Activated CD8-positive, alpha-beta memory T cell treated with anti-CD3 and anti-CD28 coated beads, Interleukin-2, amount 50 U/mL, for 1 hour (primary cell): ENCODE measurements around the gene PTCH2.

Source experiments
- DNase-seq: peaks from one replicate; pipeline ENCODE4 v3.0.0-alpha.2; 2020; ENCODE audit errors: extremely low read depth

PTCH2 gene

GRCh38 chr1:44842862-44843655, at the start of gene PTCH2:
Gene PTCH2, minus strand, starts transcription at chr1:44843253. Its CDS starts 321 bp downstream, at chr1:44842932.
- DNase-seq = no peak

DNA sequence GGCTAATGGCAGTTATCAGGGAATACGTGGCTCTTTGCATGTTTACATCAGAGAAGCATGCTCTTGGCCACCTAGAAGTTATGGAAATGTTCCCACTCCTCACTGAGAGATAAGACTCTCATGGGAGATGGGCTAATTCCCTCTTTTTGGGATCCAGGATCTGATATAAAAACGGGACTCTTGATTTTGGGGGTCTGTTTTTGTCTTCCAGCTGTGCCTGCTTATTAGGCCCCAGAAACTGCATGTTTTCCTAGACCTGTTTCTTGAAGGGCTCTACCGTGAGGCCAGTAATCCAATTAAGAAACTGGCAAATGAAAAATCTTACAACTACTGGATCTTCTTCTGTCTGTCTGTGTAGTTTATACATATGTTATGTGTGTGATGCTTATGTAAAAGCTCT, 47.0 kb upstream of the PTCH2 start:
- no peak for DNase-seq

GRCh38 chr1:44885406-44885805, 42.4 kb upstream of the PTCH2 start:
- no peak for DNase-seq

GRCh38 chr1:44884746-44885145, 41.7 kb upstream of the PTCH2 start:
- DNase-seq = no peak

DNA sequence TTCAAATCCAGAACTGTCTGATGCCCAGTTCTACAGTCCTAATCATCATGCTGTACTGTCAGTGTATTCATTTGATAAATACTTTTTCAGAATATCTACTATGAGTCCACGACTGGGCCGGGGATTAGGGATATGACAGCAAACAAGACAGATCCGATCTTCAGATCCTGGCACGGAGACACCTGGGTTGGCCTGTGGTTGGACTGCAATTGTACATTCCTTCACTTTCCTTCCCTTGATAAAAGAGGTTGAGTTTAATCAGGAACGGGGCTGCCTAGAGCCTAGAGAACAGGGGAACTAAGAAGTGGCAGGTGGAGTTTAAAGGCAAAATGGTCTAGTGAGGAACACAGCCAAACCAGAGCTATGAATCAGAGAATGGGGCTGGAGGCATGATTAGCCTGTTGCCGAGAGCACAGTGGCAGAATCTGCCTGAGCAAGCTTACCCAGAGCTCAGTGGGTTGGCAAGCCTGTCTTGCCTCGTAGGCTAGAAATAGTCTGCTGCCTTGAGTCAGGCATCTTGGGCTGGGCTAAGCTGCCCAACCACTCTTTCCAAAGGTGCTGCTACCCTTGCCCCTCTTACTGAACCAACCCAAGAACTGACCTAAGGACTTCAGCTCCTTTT, 38.1 kb upstream of the PTCH2 start:
- DNase-seq = no peak

GRCh38 chr1:44874155-44874554, 31.1 kb upstream of the PTCH2 start:
- no peak for DNase-seq

DNA sequence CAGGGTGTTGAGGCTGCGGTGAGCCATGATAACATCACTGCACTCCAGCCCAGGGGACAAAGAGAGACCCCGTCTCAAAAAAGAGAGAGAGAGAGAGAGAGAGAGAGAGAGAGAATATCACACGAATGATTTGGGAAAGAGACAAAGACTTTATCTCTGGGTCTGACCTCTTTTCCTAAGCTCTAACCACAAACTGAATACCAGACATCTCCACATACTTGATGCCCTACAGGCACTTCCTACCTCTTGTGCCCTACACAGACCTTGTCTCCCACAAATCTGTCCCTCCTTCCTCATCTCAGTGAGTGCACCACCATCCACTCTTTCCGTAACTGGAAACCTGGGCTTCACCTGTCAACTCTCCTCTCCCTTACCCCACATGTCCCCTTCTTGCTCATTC, 27.0 kb upstream of the PTCH2 start:
- no peak for DNase-seq

GRCh38 chr1:44867801-44868200, 24.7 kb upstream of the PTCH2 start:
- no peak for DNase-seq

DNA sequence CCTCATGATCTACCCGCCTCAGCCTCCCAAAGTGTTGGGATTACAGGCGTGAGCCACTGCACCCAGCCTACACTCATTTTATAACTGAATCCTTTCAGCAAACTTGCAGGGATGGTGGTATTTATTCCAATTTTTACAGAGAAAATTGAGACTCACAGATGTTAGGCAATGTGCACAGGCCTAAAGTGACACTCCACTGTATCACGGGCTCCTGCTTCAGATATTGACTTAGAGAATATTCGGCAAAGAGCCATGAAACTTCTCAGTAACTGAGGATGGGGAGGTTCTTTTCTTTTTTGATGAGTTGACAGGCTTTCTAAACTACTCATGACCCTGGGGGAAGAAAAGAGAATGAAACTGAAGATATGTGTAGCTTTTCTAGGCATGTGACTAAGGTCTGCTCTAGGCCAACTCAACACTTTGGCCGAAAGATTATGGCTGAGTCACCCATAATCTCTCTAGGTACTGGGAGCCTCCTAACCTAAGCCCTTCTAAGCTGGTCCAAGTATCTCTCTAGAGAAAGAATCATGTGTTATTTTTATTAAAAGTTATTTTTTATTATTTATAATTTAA, 19.9 kb upstream of the PTCH2 start:
- DNase-seq = no peak

GRCh38 chr1:44860891-44861425, 17.9 kb upstream of the PTCH2 start:
- DNase-seq = no peak

DNA sequence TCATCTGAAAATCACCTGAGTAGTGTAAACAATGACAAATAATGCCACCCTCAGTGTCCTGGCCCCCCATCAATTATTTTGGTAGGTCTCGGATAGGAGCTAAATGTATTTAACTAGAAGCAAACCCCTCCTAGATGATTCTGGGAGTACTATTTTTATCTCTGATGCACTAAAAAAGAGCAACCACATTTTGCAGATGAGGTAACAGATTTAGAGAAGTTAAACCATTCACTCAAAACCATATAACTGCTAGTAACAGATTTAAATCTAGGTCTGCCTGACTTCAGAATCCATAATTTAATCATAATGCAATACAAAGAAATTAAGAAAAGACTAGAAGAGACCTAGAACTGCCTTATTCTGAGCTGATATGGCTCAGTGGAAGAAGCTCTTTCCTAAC, 17.3 kb upstream of the PTCH2 start:
- no peak for DNase-seq

DNA sequence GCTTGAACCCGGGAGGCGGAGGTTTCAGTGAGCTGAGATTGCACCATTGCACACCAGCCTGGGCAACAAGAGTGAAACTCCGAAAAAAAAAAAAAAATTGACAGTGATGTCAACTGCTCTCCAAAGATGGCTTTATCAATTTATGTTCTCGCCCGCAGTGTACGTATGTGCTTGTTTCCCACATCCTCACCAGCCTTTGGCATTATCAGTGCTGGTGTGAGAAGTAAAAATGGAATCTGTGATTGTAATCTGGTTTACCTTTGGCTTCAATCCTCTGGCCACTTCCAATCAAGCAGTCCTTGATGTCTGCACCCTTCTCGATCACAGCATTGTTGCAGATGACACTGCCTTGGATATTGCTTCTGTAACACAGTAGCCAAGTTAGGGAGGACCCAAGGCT, 14.4 kb upstream of the PTCH2 start:
- DNase-seq = no peak

DNA sequence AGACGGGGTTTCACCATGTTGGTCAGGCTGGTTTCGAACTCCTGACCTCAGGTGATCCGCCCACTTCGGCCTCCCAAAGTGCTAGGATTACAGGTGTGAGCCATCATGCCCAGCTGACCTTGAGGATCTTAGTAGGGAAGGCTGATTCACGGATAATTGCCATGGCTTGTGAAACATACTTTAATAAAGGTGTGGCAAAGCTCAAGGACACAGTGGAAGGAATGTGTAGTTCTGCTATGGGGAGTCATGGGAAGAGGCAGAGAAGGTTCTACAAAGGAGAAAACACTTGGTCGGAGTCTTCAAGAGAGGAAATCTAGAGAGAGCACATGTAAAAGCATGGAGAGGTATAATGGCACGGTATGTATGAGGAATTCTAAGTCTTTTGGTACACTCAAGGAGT, 12.7 kb upstream of the PTCH2 start:
- DNase-seq = no peak

- DNase-seq = no peak
Measured at GRCh38 chr1:44854970-44855369, 11.9 kb upstream of the PTCH2 start.

- no peak for DNase-seq
Measured at GRCh38 chr1:44853201-44853600, 10.1 kb upstream of the PTCH2 start.

GRCh38 chr1:44851308-44851707, 8.3 kb upstream of the PTCH2 start:
- DNase-seq = no peak

DNA sequence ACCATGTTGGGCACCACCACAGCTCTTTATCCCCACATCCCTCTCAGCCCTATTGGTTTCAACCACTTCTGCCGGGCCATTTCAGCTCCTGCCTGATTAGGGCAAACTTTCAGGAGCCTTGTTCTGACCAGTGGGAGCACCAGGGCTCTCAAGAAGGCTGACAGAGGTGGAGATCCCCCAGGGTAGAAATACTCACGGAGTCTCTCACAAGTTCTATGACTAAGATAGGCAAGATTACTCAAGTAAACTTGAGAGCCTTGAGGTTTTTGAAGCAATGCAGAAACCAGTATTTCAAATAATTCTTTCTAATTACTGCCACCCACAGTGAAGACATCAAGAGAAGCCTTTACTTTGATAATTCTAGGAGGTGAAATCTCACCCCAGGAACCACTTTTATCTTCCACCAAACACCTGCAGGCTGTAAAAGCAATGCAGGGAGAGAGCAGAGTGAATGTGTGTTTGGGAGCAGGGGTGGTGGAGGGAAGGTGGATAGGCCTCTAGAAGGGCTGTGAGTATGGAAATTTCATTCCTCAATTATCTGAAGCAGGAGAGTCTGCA, 6.6 kb upstream of the PTCH2 start:
- no peak for DNase-seq

DNA sequence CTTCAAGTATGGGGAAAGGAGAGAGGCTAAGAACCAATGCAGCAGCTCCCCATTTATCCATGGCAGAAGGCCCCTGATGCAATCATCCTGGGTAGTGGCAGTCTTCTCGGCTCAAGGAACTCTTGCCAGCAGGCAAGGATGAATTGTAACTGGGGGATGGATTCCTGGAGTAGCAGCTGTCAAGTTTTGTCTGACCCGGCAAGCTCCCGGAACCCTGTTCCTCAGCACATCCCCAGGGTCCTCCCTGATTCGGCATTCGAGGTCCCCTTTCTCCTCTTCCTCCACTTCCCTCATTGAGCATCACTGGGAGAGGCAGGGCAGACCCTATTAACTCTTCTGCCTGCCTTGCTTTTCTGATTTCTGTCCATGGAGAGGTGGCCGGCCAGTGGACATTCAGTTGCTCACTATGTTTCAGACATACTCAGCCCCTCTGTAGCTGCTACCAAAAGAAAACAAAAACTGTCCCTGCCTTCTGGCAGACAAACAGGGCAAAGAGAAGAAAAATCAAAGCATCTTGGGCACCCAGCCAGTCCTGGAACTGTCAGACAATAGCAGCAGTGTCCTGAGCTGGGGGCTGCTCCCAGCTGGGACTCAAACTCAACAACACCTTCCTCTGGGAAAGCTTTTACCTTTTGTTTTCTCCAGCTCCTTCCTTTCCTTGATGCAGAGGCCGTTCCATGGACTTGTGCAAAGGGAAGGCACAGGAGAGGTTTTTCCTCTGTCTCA, 5.6 kb upstream of the PTCH2 start:
- no peak for DNase-seq

DNA sequence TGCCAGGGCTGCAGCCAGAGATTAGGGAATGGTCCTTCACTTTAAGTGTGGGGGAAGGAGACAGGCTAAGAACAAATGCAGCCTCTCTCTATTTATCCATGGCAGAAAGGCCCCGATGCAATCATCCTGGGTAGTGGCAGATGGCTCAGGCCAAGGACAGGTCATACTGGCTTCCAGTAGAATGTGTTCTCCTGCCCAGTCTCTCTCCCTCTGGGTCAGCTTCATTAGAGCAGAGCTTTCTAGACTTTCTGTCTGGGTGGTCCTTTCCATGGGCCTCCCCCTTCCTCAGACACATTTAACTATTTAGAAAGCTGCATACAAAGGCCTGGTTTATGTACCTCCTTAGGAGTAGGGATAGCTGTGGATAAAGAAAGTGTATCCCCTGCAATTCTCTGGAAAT, 4.8 kb upstream of the PTCH2 start:
- no peak for DNase-seq

GRCh38 chr1:44846985-44847384, 3.9 kb upstream of the PTCH2 start:
- DNase-seq = no peak

DNA sequence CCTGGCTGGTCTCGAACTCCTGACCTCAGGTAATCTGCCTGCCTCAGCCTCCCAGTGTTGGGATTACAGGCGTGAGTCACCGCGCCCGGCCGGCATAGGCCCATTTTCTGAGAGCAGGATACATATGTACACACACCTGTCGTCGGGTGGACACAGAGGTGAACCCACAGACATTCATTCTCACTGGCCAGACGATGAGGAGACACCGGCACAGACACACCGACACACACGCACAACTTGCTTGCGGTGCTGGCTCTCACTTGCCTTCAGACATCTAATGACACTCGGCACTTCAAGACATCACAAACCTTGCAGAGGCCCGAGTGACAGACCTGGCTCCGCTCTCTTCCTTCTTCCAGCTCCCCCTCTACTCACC, 579 bp downstream of the PTCH2 start:
- no peak for DNase-seq

- DNase-seq = no peak
Measured at GRCh38 chr1:44839576-44839975, 3.5 kb downstream of the PTCH2 start.
